SK-N-MC (cell line): ENCODE measurements around the gene C1QTNF1.

ENCODE experiments used
- DNase-seq: peaks from one replicate; pipeline ENCODE4 v3.0.0-alpha.2; 2011; ENCODE audit warnings: low read depth, low spot score
- H3K27ac ChIP-seq: fragments of 200-600 bp; sonication (generic); 2 replicates; pipeline ENCODE4 v1.5.1; 2016; ENCODE audit warnings: mixed run types
- H3K36me3 ChIP-seq: fragments of 200-600 bp; sonication (generic); 2 replicates; pipeline ENCODE4 v1.6.1; 2017; ENCODE audit warnings: antibody characterized with exemption, low read length, mixed read lengths; ENCODE audit not compliant: insufficient read depth
- H3K4me3 ChIP-seq: fragments of 200-600 bp; sonication (generic); 2 replicates; pipeline ENCODE4 v1.5.1; 2016
- H3K9ac ChIP-seq: fragments of 200-600 bp; sonication (generic); 2 replicates; pipeline ENCODE4 v1.8.0; 2017; ENCODE audit warnings: mixed run types, mixed read lengths; ENCODE audit not compliant: insufficient read length
- H3K9me3 ChIP-seq: fragments of 200-600 bp; sonication (generic); 2 replicates; pipeline ENCODE4 v1.6.1; 2017; ENCODE audit warnings: low read depth, mild to moderate bottlenecking, antibody characterized with exemption, low read length, moderate library complexity, mixed read lengths
- EZH2 ChIP-seq: fragments of 200-600 bp; sonication (generic); IDR thresholded peaks from one replicate; pipeline ENCODE4 v1.6.1; 2017; ENCODE audit warnings: antibody characterized with exemption
- FOXP2 ChIP-seq: optimal IDR thresholded peaks from 2 replicates; pipeline ENCODE3; 2011; ENCODE audit warnings: mild to moderate bottlenecking, moderate library complexity; ENCODE audit not compliant: insufficient read depth; ENCODE audit errors: extremely low read length, control extremely low read depth
- POLR2AphosphoS5 ChIP-seq: IDR thresholded peaks from 2 replicates; pipeline ENCODE4 v1.6.1; 2012; ENCODE audit warnings: mild to moderate bottlenecking, low read depth, low read length, borderline replicate concordance

The C1QTNF1 gene

DNA sequence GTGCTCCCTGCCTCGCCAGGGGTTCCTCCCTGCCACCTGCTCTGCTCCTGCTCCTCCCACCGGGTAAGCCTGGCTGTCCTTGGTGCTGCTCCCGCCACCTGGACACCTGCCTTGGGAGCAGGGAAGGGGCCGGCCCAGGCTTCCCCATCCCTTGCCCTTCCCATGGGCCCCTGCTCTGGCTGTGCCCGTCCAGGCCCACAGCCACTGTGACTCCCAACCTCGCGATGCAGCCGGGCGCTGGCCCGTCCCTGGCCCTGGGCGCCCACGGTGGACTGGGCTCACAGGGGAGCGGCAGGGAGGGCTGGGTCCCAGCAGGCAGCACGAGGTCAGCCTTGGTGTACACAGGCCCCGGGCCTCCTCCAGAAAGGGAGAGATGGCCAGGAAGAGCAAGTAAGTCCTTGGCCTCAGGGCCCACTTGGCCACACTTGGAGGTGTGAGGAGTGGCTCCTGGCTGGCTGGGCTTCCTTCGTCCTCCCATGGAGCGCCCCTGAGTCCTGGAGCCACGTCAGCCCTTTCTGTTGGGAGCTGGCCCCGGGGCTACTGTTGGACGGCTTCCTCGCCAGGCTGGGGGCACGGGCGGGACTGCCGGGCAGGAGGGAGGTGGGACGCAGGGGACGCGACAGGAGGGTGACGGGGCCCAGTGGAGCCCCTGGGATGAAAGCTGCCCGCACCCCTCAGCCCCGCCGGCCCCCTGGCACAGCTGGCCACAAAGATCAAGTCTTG, 65.9 kb downstream of the C1QTNF1 start:
- H3K27ac ChIP-seq: no peak overlapping the region
- H3K9me3 ChIP-seq: no peaks in the 10 kb centered on the region

DNA sequence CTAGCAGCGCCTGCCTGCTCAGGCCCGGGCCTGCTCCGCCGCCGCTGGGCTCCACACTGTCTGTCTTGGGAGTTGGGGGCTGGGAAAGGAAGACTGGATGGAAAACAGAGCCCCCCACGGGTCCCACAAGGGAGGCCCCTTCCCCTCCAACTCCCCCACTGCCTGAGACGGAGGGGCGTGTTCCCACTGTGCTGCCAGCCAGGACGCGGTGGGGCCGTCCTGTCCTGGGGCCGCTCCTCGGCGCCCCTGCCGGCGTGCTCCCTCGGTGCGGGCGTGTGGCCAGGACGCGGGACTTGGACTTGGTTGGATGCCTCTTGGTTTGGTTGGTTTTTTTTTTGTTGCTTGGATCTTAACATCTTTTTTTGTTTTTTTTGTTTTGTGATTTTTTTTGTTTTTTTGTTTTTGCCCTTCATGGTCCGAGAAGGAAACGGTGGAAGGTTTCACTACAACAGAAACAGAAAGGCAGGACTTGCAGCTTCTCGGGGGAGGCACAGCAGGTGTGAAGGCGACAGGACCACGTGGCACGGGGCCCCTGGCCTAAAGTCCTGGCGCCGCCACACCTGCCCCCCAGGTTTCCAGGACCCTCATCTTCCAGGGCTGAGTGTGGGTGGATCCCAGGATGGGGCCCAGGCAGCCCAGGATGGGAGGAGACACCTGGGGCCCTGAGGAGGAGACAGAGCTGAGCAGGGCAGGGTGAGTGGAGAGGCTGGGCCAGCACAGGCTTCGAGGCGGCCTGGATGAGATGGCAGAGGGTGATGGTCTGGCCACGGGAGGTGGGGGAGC, 66.7 kb downstream of the C1QTNF1 start:
- TF ChIP-seq POLR2AphosphoS5: no peak
- TF ChIP-seq FOXP2: no peak
- no peak for TF ChIP-seq EZH2
- DNase-seq: no peak
- Histone ChIP-seq H3K9ac (no peak overlapping the region), H3K9me3 (no peaks in the 10 kb centered on the region), H3K27ac (no peak overlapping the region), H3K36me3 (no peaks in the 10 kb centered on the region), H3K4me3 (no peak overlapping the region)

More for the DNA sequence above, 65.9 kb downstream of the C1QTNF1 start:
- Histone ChIP-seq H3K9ac (no peak overlapping the region), H3K36me3 (no peaks in the 10 kb centered on the region), H3K4me3 (no peak overlapping the region)
- no peak for DNase-seq
- TF ChIP-seq EZH2 (no peak), FOXP2 (no peak), POLR2AphosphoS5 (no peak)

DNA sequence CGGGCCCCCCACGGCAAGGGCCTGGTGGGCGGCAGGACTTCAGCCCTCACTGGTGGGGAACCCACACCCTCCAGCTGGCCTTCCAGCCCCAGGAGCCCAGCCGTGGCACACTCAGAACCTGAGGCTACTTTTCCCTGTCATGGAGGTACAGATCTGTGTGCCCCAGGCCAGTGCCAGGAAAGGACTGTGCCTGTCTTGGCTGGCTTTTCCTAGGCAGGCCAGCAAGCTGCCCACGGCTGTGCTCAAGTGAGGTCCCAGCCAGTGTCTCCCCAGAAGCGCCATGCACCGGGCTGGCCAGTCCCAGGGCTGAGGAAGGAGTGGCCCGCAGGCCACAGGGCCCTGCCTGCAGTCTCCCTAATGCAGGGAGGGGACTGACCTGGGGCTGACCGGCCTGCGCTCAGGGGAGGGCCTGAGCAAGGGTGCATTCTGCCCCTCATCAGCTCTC, 67.3 kb downstream of the C1QTNF1 start:
- H3K27ac ChIP-seq: no peak overlapping the region
- TF ChIP-seq EZH2 (no peak), POLR2AphosphoS5 (no peak)

DNA sequence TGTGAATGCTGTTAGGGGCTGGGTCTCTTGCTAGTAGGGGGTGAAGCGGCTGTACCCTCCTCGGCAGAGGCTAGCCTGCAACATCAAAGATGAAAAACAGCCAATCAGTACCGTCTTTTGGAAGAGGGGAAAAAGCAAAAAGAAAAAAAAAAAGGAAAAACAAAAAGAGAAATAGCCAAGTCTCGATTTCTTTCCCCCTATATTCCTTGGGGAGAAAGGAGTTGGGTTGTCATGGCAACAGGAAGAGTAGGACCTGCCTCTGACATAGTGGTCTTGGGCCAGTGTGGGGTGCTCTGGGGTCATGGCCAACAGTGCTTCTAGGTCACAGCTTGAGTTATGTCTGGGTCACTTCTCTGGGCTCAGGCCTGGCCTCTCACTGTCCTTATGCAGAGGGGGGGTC, 68.6 kb downstream of the C1QTNF1 start:
- H3K4me3 ChIP-seq: no peak overlapping the region
- no peak overlapping the region for H3K9ac ChIP-seq
- no peak overlapping the region for H3K27ac ChIP-seq
- no peaks in the 10 kb centered on the region for H3K9me3 ChIP-seq
- TF ChIP-seq EZH2: no peak
- TF ChIP-seq POLR2AphosphoS5: no peak
- TF ChIP-seq FOXP2: no peak
- DNase-seq: no peak
- no peaks in the 10 kb centered on the region for H3K36me3 ChIP-seq

More for the DNA sequence above, 67.3 kb downstream of the C1QTNF1 start:
- no peak overlapping the region for H3K9ac ChIP-seq
- no peak overlapping the region for H3K4me3 ChIP-seq
- DNase-seq: no peak
- no peaks in the 10 kb centered on the region for H3K36me3 ChIP-seq
- H3K9me3 ChIP-seq: no peaks in the 10 kb centered on the region

DNA sequence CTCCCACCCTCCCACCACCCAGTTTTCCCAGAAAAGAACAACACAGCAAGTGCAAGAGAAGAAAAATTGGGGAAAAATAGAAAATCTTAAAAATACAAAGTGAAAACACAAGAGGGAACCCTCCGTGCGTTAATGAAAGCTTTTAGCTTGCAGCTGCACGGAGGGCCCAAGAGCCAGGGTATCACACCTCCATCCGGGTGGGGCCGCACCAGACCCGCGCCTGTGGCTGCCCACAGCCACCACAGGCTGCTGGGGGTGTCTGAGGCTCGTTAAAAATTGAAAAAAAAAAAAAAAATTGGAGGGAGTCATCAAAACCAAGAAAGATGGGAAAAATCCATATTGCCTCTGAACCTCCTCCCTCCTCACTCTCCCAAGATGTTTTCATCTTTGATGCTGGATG, 69.3 kb downstream of the C1QTNF1 start:
- no peak for DNase-seq
- no peak overlapping the region for H3K4me3 ChIP-seq
- H3K9me3 ChIP-seq: no peaks in the 10 kb centered on the region
- no peak for TF ChIP-seq EZH2
- TF ChIP-seq FOXP2: no peak
- no peak for TF ChIP-seq POLR2AphosphoS5
- no peak overlapping the region for H3K9ac ChIP-seq
- no peak overlapping the region for H3K27ac ChIP-seq
- H3K36me3 ChIP-seq: no peaks in the 10 kb centered on the region

DNA sequence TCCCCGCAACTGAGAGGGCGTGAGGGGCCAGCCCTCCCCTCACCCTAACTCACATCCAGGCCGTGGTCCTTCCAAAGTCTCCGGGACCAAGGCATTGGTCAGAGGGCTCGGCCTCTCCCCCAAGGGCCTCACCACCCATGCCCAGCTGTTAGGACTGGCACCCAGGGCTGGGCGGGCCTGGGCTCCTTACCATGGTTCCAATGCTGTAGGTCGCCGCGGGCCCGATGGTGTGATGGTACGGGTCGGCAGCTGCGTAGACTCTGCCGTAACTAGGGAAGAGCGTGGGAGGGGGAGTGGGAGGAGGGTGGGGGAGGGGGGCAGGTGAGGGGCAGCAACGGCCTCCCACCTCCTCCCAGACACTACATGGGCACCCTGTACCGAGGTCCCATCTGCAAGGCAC, 70.3 kb downstream of the C1QTNF1 start:
- TF ChIP-seq FOXP2 (no peak), POLR2AphosphoS5 (no peak), EZH2 (no peak)
- no peaks in the 10 kb centered on the region for H3K9me3 ChIP-seq
- no peak for DNase-seq
- no peaks in the 10 kb centered on the region for H3K36me3 ChIP-seq
- no peak overlapping the region for H3K27ac ChIP-seq
- H3K4me3 ChIP-seq: no peak overlapping the region
- no peak overlapping the region for H3K9ac ChIP-seq

DNA sequence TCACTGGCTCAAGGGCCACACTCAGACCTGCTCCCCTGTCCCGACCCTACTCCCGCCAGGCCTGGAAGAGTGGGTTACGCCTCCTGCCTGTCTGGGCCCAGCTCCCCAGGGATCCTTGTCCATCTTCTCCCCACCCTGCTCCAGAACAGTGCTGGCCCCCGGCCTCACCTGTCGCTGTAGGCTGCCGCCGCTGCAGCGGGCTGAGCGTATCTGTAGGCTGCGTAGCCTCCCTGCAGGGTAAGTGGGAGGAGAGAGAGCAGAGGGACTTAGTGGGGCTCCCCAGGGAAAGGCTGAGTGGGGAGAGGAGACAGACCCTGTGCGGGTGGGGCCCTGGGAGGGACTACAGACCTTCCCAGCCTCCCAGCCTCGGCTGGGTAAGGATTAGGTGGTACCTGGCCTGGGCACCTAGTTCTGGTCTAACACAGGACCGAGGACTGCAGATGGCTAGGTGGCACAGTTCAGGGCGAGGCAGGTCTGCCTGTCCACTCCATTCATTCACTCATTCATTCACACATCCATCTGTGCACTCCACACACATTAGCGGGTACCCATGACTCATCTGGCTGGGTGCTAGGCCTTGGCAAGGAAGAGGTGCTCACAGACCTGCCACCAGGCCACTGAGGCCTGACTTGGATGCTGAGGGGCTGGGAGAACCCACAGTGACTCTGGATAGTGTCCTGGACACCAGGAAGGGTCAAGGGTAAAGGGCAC, 71.5 kb downstream of the C1QTNF1 start:
- Histone ChIP-seq H3K9me3 (no peaks in the 10 kb centered on the region), H3K36me3 (no peaks in the 10 kb centered on the region), H3K27ac (no peak overlapping the region), H3K9ac (no peak overlapping the region), H3K4me3 (no peak overlapping the region)
- no peak for DNase-seq
- TF ChIP-seq EZH2 (no peak), FOXP2 (no peak), POLR2AphosphoS5 (no peak)

DNA sequence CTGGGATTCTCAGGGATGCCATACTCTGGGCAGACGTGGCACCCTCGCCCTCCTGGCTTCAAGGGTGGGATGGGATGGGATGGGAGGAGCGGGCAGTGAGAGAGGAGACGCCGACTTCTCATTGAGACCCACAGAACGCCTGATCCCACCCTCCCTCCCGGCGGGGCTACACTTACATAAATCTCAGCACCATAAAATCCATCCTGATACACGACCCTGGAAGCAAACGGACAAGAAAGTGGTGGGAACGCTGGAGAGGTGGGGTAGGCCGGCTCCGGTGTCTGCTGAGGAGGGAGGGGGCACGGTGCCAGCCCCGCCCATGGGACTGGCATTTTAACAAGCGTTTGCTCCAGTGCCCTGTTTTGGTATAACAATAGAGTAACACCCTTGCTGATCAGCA, 72.5 kb downstream of the C1QTNF1 start:
- TF ChIP-seq EZH2 (no peak), FOXP2 (no peak), POLR2AphosphoS5 (no peak)
- Histone ChIP-seq H3K36me3 (no peaks in the 10 kb centered on the region), H3K9ac (no peak overlapping the region), H3K27ac (no peak overlapping the region), H3K4me3 (no peak overlapping the region), H3K9me3 (no peaks in the 10 kb centered on the region)
- no peak for DNase-seq
